Activated CD4-positive, alpha-beta T cell treated with anti-CD3 and anti-CD28 coated beads, Interleukin-2, amount 50 U/mL, for 24 hours (primary cell): ENCODE results near the gene CHID1.

Experiments
- DNase-seq, 2 donors: peaks; one replicate each; pipeline ENCODE4 v3.0.0-alpha.2; 2020; ENCODE audit warnings: low read depth in 1 of 2, low spot score in 1 of 2

The CHID1 gene

GRCh38 chr11:910589-911030 is at the start of gene CHID1:
CHID1 (minus strand) TSS chr11:910810; CDS start chr11:904816, 5,994 bp downstream.
- DNase-seq: peak; percentile 80 to 81

- DNase-seq: no peak
Observed at GRCh38 chr11:959608-960007, 49.0 kb upstream of the CHID1 start.

- DNase-seq: no peak
Observed at GRCh38 chr11:959027-959426, 48.4 kb upstream of the CHID1 start.

- DNase-seq: no peak
Observed at GRCh38 chr11:958101-958500, 47.5 kb upstream of the CHID1 start.

- no peak for DNase-seq
Observed at GRCh38 chr11:957212-957920, 46.8 kb upstream of the CHID1 start.

GRCh38 chr11:955154-956063 is 44.8 kb upstream of the CHID1 start:
- no peak for DNase-seq

- DNase-seq: no peak
Observed at GRCh38 chr11:954392-955153, 44.0 kb upstream of the CHID1 start.

- no peak for DNase-seq
Observed at GRCh38 chr11:953512-953911, 42.9 kb upstream of the CHID1 start.

GRCh38 chr11:952406-953385 is 42.1 kb upstream of the CHID1 start:
- no peak for DNase-seq

GRCh38 chr11:951507-951906 is 40.9 kb upstream of the CHID1 start:
- no peak for DNase-seq

GRCh38 chr11:947744-948143 is 37.1 kb upstream of the CHID1 start:
- DNase-seq: no peak

GRCh38 chr11:945986-946385 is 35.4 kb upstream of the CHID1 start:
- DNase-seq: no peak

GRCh38 chr11:944711-945470 is 34.3 kb upstream of the CHID1 start:
- DNase-seq: no peak

GRCh38 chr11:942823-943222 is 32.2 kb upstream of the CHID1 start:
- DNase-seq: no peak

- no peak for DNase-seq
Observed at GRCh38 chr11:940496-941135, 30.0 kb upstream of the CHID1 start.

- DNase-seq: no peak
Observed at GRCh38 chr11:937841-938261, 27.2 kb upstream of the CHID1 start.

- DNase-seq: no peak
Observed at GRCh38 chr11:936199-936598, 25.6 kb upstream of the CHID1 start.

GRCh38 chr11:934527-934926 is 23.9 kb upstream of the CHID1 start:
- no peak for DNase-seq

- no peak for DNase-seq
Observed at GRCh38 chr11:933936-934335, 23.3 kb upstream of the CHID1 start.
